Vagina (tissue), 2 donors: ENCODE data around the gene RMND5A. TPM values are rescaled to one million over a fixed set of nuclear protein-coding genes. Genes with fewer than 3 reads are reported as not detected.

Source experiments
- DNase-seq, 2 donors: peaks; one replicate each; pipeline ENCODE4 v3.0.0-alpha.2; 2017; ENCODE audit errors: extremely low spot score in 2 of 2
- H3K27ac ChIP-seq: fragments of 200-600 bp; sonication (generic); one replicate; pipeline ENCODE4 v1.5.1; 2019
- H3K27me3 ChIP-seq: fragments of 200-600 bp; sonication (generic); one replicate; pipeline ENCODE4 v1.5.1; 2019
- H3K36me3 ChIP-seq, 2 donors: fragments of 200-600 bp; sonication (generic); one replicate each; pipeline ENCODE4 v1.5.1; 2017 to 2019
- H3K4me1 ChIP-seq: fragments of 200-600 bp; sonication (generic); one replicate; pipeline ENCODE4 v1.5.1; 2019
- H3K4me3 ChIP-seq, 2 donors: fragments of 200-600 bp; sonication (generic); 1 replicate in 1 of 2; 2 replicates in 1 of 2; pipeline ENCODE4 v1.5.1; 2016 to 2019
- H3K9me3 ChIP-seq: fragments of 200-600 bp; sonication (generic); one replicate; pipeline ENCODE4 v1.5.1; 2019
- POLR2A ChIP-seq, 2 donors: fragments of 450-650 bp; IDR thresholded peaks; one replicate each; pipeline ENCODE4 v1.6.1; 2017; ENCODE audit warnings: antibody characterized with exemption in 2 of 2, mild to moderate bottlenecking in 2 of 2, moderate library complexity in 2 of 2
- POLR2AphosphoS5 ChIP-seq, 2 donors: sonication (generic); formaldehyde crosslinking; IDR thresholded peaks; one replicate each; pipeline ENCODE4 v1.9.0; 2017; ENCODE audit warnings: antibody characterized with exemption in 2 of 2, mild to moderate bottlenecking in 2 of 2, low read depth in 1 of 2; ENCODE audit not compliant: insufficient read depth in 1 of 2
- intact Hi-C: fragments of 100-400 bp; cut with DNase I; formaldehyde crosslinking; loops from one replicate; pipeline ENCODE4 v1.15.1; 2023
- total RNA-seq: library from RNA; depleted of rRNA; stranded (reverse); fragments of >200 nt; gene quantifications from one replicate; pipeline ENCODE4 v1.2.3, GENCODE V29; 2016
- TF ChIP-seq, protein P1 (sequence below), 3 experiments: fragments of 450-650 bp in 2 of 3; fragments of 200-600 bp in 1 of 3; sonication (generic) in 1 of 3; IDR thresholded peaks; one replicate each; pipeline ENCODE4 v1.5.1; 2017 to 2019; ENCODE audit warnings: antibody characterized with exemption in 3 of 3, mild to moderate bottlenecking in 2 of 3, moderate library complexity in 2 of 3

Gene RMND5A
- total RNA-seq, 1 donor from 2014 or later: 37.6 TPM

DNA sequence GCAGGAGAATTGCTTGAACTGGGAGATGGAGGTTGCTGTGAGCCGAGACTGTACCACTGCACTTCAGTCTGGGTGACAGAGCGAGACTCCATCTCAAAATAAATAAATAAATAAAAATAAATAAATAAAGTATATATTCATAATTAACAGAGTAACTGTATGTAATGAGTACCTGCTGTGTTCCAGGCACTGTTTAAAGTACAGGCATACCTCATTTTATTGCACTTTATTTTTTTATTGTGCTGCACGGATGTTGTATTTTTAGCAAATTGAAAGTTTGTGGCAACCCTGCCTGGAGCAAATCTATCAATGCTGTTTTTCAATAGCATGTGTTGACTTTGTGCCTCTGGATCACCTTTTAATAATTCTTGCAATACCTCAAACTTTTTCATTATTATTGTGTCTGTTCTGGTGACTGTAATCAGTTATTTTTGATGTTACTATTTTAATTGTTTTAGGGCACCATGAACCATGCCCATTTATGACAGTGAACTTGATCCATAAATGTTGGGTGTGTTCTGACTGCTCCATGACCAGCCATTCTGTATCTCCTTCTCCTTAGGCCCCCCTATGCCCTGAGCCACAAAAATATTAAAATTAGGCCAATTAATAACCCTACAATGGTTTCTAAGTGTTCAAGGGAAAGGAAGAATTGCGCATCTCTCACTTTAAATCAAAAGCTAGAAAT lies 98.2 kb downstream of the RMND5A start:
- DNase-seq: no peak
- Histone ChIP-seq H3K9me3 (no peaks in the 10 kb centered on the region), H3K4me3 (no peak overlapping the region), H3K27me3 (no peaks in the 10 kb centered on the region), H3K27ac (no peak overlapping the region), H3K4me1 (no peaks in the 10 kb centered on the region), H3K36me3 (no peaks in the 10 kb centered on the region)
- no peak for TF ChIP-seq POLR2AphosphoS5 (IDR thresholded peaks at IDR 0.05; ENCODE audit: insufficient read depth in 1 of 2, low read depth in 1 of 2)
- TF ChIP-seq POLR2A (IDR thresholded peaks at IDR 0.05): no peak
- TF ChIP-seq, protein P1, sequence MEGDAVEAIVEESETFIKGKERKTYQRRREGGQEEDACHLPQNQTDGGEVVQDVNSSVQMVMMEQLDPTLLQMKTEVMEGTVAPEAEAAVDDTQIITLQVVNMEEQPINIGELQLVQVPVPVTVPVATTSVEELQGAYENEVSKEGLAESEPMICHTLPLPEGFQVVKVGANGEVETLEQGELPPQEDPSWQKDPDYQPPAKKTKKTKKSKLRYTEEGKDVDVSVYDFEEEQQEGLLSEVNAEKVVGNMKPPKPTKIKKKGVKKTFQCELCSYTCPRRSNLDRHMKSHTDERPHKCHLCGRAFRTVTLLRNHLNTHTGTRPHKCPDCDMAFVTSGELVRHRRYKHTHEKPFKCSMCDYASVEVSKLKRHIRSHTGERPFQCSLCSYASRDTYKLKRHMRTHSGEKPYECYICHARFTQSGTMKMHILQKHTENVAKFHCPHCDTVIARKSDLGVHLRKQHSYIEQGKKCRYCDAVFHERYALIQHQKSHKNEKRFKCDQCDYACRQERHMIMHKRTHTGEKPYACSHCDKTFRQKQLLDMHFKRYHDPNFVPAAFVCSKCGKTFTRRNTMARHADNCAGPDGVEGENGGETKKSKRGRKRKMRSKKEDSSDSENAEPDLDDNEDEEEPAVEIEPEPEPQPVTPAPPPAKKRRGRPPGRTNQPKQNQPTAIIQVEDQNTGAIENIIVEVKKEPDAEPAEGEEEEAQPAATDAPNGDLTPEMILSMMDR (IDR thresholded peaks at IDR 0.05): no peak
- intact Hi-C loops: no loop called here

DNA sequence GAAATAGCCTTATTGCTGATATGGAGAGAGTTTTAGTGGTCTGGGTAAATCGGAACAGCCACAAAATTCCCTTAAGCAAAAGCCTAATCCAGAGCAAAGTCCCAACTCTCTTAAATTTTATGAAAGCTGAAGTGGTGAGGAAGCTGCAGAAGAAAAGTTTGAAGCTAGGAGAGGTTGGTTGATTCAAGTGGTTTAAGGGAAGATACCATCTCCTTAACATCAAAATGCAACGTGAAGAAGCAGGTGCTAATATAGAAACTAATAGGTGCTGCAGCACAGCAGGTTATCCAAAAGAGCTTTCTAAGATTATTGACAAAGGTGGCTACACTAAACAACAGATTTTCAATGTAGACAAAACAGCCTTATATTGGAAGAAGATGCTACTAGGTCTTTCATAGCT lies 98.9 kb downstream of the RMND5A start:
- DNase-seq: no peak
- intact Hi-C loops: no loop called here
- no peaks in the 10 kb centered on the region for H3K27me3 ChIP-seq
- TF ChIP-seq POLR2A (IDR thresholded peaks at IDR 0.05) (no peak), POLR2AphosphoS5 (IDR thresholded peaks at IDR 0.05; ENCODE audit: insufficient read depth in 1 of 2, low read depth in 1 of 2) (no peak)
- TF ChIP-seq, protein P1 (IDR thresholded peaks at IDR 0.05): no peak
- H3K4me1 ChIP-seq: no peaks in the 10 kb centered on the region
- no peaks in the 10 kb centered on the region for H3K9me3 ChIP-seq
- no peak overlapping the region for H3K27ac ChIP-seq
- H3K36me3 ChIP-seq: no peaks in the 10 kb centered on the region
- H3K4me3 ChIP-seq: no peak overlapping the region

DNA sequence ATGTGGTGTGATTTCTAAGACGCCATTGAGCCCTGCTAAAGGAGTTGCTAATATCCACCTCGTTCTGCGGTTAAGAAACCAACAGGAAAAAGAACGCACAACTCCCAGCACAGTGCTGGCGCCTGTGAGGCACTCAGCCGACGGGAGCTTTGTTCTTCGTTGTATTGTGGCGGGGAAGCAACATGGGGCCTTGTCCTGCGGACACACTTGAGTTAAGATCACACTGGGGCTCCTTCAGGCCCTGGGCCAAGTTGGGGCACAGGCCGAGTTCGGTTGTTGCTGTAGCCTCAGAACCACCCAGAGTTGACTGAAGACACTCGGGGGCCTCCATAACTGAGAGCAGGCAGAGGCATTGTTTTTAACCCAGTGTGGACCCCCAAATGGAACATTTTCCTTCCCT lies 101.2 kb downstream of the RMND5A start:
- Histone ChIP-seq H3K27ac (no peak overlapping the region), H3K9me3 (no peaks in the 10 kb centered on the region), H3K4me3 (no peak overlapping the region), H3K27me3 (no peaks in the 10 kb centered on the region), H3K36me3 (no peaks in the 10 kb centered on the region), H3K4me1 (no peaks in the 10 kb centered on the region)
- no peak for TF ChIP-seq POLR2AphosphoS5 (IDR thresholded peaks at IDR 0.05; ENCODE audit: insufficient read depth in 1 of 2, low read depth in 1 of 2)
- DNase-seq: no peak
- intact Hi-C loops: no loop called here

DNA sequence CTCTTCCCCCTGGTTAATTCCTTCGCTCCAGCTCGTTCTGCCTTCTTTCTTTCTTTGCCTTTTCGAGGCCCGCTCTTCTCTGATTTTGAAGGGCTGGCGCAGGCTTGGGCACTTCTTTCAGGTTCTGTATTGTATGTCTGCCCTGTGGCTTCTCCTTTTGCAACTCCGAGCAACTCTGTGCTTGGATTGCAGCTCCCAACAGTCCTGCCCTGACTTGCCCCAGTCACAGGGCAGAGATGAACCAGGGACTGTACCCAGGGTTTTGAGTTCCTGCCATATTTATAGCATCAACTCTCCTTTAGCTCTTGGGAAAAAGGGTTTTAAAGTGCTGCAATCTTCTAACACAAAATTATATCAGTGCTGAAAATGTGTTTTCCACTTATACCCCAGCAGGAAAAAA lies 101.8 kb downstream of the RMND5A start:
- TF ChIP-seq POLR2A (IDR thresholded peaks at IDR 0.05) (no peak), POLR2AphosphoS5 (IDR thresholded peaks at IDR 0.05; ENCODE audit: insufficient read depth in 1 of 2, low read depth in 1 of 2) (no peak)
- TF ChIP-seq, protein P1 (IDR thresholded peaks at IDR 0.05): no peak
- no peaks in the 10 kb centered on the region for H3K27me3 ChIP-seq
- no peaks in the 10 kb centered on the region for H3K4me1 ChIP-seq
- H3K4me3 ChIP-seq: no peak overlapping the region
- no peaks in the 10 kb centered on the region for H3K9me3 ChIP-seq
- H3K36me3 ChIP-seq: no peaks in the 10 kb centered on the region
- no peak overlapping the region for H3K27ac ChIP-seq
- intact Hi-C loops: no loop called here
- DNase-seq: no peak

DNA sequence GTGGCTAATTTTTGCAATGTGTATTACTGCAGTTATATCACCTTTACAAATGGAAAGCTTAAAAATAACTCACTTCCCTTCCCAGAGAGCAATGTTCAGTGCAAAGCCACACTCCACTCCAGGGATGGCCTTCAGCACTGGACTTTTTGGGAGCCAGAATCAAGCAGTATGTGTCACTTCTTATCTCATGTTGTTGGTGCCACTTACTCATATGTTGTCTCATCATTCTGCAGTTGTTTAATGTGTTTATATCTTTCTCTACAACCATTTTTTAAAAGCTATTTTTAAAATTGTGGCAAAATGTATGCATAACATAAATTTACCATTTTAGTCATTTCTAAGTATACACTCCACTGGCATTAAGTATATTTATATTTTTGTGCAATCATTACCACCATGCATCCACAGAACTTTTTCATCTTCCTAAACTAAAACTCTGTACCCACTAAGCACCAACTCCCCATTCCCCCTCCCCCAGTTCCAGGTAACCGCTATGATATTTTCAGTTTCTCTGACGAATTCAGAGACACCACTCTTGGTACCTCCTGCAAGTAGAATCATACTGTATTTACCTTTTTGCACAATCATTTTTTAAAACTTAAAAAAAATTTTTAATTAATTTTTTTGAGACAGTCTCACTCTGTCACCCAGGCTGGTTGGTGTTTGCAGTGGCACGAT lies 102.7 kb downstream of the RMND5A start:
- no peak overlapping the region for H3K4me3 ChIP-seq
- intact Hi-C loops: no loop called here
- TF ChIP-seq, protein P1 (IDR thresholded peaks at IDR 0.05): no peak
- TF ChIP-seq POLR2AphosphoS5 (IDR thresholded peaks at IDR 0.05; ENCODE audit: insufficient read depth in 1 of 2, low read depth in 1 of 2) (no peak), POLR2A (IDR thresholded peaks at IDR 0.05) (no peak)
- no peak for DNase-seq
- no peaks in the 10 kb centered on the region for H3K4me1 ChIP-seq
- no peaks in the 10 kb centered on the region for H3K9me3 ChIP-seq
- no peaks in the 10 kb centered on the region for H3K27me3 ChIP-seq
- no peak overlapping the region for H3K27ac ChIP-seq
- no peaks in the 10 kb centered on the region for H3K36me3 ChIP-seq
